ENCODE results near the gene RNF19B. TPM values are rescaled to one million over a fixed set of nuclear protein-coding genes. Genes with fewer than 3 reads are reported as not detected.

RNF19B gene, protein sequence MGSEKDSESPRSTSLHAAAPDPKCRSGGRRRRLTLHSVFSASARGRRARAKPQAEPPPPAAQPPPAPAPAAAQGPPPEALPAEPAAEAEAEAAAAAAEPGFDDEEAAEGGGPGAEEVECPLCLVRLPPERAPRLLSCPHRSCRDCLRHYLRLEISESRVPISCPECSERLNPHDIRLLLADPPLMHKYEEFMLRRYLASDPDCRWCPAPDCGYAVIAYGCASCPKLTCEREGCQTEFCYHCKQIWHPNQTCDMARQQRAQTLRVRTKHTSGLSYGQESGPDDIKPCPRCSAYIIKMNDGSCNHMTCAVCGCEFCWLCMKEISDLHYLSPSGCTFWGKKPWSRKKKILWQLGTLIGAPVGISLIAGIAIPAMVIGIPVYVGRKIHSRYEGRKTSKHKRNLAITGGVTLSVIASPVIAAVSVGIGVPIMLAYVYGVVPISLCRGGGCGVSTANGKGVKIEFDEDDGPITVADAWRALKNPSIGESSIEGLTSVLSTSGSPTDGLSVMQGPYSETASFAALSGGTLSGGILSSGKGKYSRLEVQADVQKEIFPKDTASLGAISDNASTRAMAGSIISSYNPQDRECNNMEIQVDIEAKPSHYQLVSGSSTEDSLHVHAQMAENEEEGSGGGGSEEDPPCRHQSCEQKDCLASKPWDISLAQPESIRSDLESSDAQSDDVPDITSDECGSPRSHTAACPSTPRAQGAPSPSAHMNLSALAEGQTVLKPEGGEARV
- 40.3 and 46.7 TPM in 2 replicates for total RNA-seq

GRCh38 chr1:32964461-32965250, at the start of gene RNF19B:
RNF19B (minus strand) TSS chr1:32964809; CDS start chr1:32964685, 124 bp downstream.

GRCh38 chr1:32900956-32901822, 63.4 kb downstream of the RNF19B start, which contains the start of gene TMEM54:
TMEM54 (minus strand) TSS chr1:32901389; CDS start chr1:32901238, 151 bp downstream.

Other genes with a start within 250 kb of the RNF19B start
- gene YARS1, start 147.5 kb downstream of the RNF19B start, total RNA-seq, result 244 and 362 TPM in 2 replicates
- 17.4 and 46.9 TPM in 2 replicates for gene S100PBP, start 147.2 kb downstream of the RNF19B start, total RNA-seq
- under 0.01 TPM in 1 of 2 replicates, not detected in the other for gene FNDC5, start 93.9 kb downstream of the RNF19B start, total RNA-seq
- not detected in 2 replicates for gene HPCA, start 78.3 kb downstream of the RNF19B start, total RNA-seq
- gene TMEM54, start 63.4 kb downstream of the RNF19B start, total RNA-seq, result 68.4 and 106 TPM in 2 replicates
- 74.8 and 103 TPM in 2 replicates for gene AK2, start 72.1 kb upstream of the RNF19B start, total RNA-seq
- gene AZIN2, start 116.3 kb upstream of the RNF19B start, total RNA-seq, result 2.7 and 3.6 TPM in 2 replicates
- 1.4 and 3.6 TPM in 2 replicates for gene TRIM62, start 217.2 kb upstream of the RNF19B start, total RNA-seq